PFSK-1 (cell line): Measurements from ENCODE around the gene ADPGK.

Experiments
- FOXP2 ChIP-seq: optimal IDR thresholded peaks from 2 replicates; pipeline ENCODE3; 2011; ENCODE audit warnings: borderline replicate concordance, control low read depth, inconsistent platforms; ENCODE audit not compliant: insufficient read depth; ENCODE audit errors: extremely low read length, extremely low read depth
- POLR2AphosphoS5 ChIP-seq: IDR thresholded peaks from 2 replicates; pipeline ENCODE4 v1.6.1; 2012; ENCODE audit warnings: low read depth, mild to moderate bottlenecking, control low read depth, low read length, moderate library complexity
- REST ChIP-seq, 2 experiments: IDR thresholded peaks; 2 replicates each; pipeline versions ENCODE4 v1.6.1 to v1.8.0; 2011 to 2012; ENCODE audit warnings: low read depth in 2 of 2, low read length in 2 of 2, control low read depth in 1 of 2, inconsistent platforms in 1 of 2, mild to moderate bottlenecking in 1 of 2, moderate library complexity in 1 of 2; ENCODE audit not compliant: insufficient read depth in 1 of 2
- SIN3A ChIP-seq: IDR thresholded peaks from 2 replicates; pipeline ENCODE4 v1.6.1; 2012; ENCODE audit warnings: mild to moderate bottlenecking, low read length, moderate library complexity, borderline replicate concordance; ENCODE audit not compliant: insufficient read depth
- TAF1 ChIP-seq: IDR thresholded peaks from 2 replicates; pipeline ENCODE4 v1.6.1; 2012; ENCODE audit warnings: low read length, control low read depth, borderline replicate concordance; ENCODE audit not compliant: insufficient read depth

ADPGK gene

GRCh38 chr15:72722071-72722696 lies 61.4 kb downstream of the ADPGK start:
- TF ChIP-seq FOXP2 (no peak), SIN3A (no peak), POLR2AphosphoS5 (no peak)

GRCh38 chr15:72706266-72706665 lies 77.3 kb downstream of the ADPGK start:
- TF ChIP-seq SIN3A (no peak), REST (IDR thresholded peaks at IDR 0.05; ENCODE audit: insufficient read depth in 1 of 2, low read depth in 2 of 2, low read length in 2 of 2) (no peak), FOXP2 (no peak), TAF1 (no peak), POLR2AphosphoS5 (no peak)
